HEK293 (cell line): Measurements from ENCODE around the gene EID3.

Experiments
- MYNN ChIP-seq: fragments of 450-650 bp; formaldehyde crosslinking; IDR thresholded peaks from 2 replicates; pipeline ENCODE4 v1.5.1; 2016; ENCODE audit warnings: missing biosample characterization, missing genetic modification characterization, borderline replicate concordance
- YY2 ChIP-seq: fragments of 450-650 bp; formaldehyde crosslinking; IDR thresholded peaks from 2 replicates; pipeline ENCODE4 v1.5.1; 2016; ENCODE audit warnings: missing biosample characterization, missing genetic modification characterization
- ZBTB17 ChIP-seq: fragments of 450-650 bp; formaldehyde crosslinking; IDR thresholded peaks from 2 replicates; pipeline ENCODE4 v1.5.1; 2016; ENCODE audit warnings: missing biosample characterization, missing genetic modification characterization
- ZEB2 ChIP-seq: fragments of 450-650 bp; formaldehyde crosslinking; IDR thresholded peaks from 2 replicates; pipeline ENCODE4 v1.5.1; 2016; ENCODE audit warnings: missing biosample characterization, missing genetic modification characterization
- ZIC2 ChIP-seq: fragments of 450-650 bp; formaldehyde crosslinking; IDR thresholded peaks from 2 replicates; pipeline ENCODE4 v1.5.1; 2016; ENCODE audit warnings: missing biosample characterization, missing genetic modification characterization
- ZNF416 ChIP-seq: fragments of 450-650 bp; formaldehyde crosslinking; IDR thresholded peaks from 2 replicates; pipeline ENCODE4 v1.5.1; 2016; ENCODE audit warnings: missing biosample characterization, missing genetic modification characterization
- ZNF514 ChIP-seq: fragments of 450-650 bp; formaldehyde crosslinking; IDR thresholded peaks from 2 replicates; pipeline ENCODE4 v1.5.1; 2016; ENCODE audit warnings: missing biosample characterization, missing genetic modification characterization
- TF ChIP-seq, protein P1 (sequence below): fragments of 450-650 bp; formaldehyde crosslinking; IDR thresholded peaks from 2 replicates; pipeline ENCODE4 v1.5.1; 2016; ENCODE audit warnings: missing biosample characterization, missing genetic modification characterization
- TF ChIP-seq, protein P2 (sequence below): fragments of 450-650 bp; formaldehyde crosslinking; IDR thresholded peaks from 2 replicates; pipeline ENCODE4 v1.5.1; 2017; ENCODE audit warnings: missing biosample characterization, missing genetic modification characterization
- TF ChIP-seq, protein P3 (sequence below): fragments of 450-650 bp; formaldehyde crosslinking; IDR thresholded peaks from 2 replicates; pipeline ENCODE4 v1.5.1; 2016; ENCODE audit warnings: missing biosample characterization, missing genetic modification characterization
- TF ChIP-seq, protein P4 (sequence below): sonication (generic); formaldehyde crosslinking; IDR thresholded peaks from 2 replicates; pipeline ENCODE4 v1.8.1; 2022; ENCODE audit warnings: mild to moderate bottlenecking, moderate library complexity, missing genetic modification reagents

DNA sequence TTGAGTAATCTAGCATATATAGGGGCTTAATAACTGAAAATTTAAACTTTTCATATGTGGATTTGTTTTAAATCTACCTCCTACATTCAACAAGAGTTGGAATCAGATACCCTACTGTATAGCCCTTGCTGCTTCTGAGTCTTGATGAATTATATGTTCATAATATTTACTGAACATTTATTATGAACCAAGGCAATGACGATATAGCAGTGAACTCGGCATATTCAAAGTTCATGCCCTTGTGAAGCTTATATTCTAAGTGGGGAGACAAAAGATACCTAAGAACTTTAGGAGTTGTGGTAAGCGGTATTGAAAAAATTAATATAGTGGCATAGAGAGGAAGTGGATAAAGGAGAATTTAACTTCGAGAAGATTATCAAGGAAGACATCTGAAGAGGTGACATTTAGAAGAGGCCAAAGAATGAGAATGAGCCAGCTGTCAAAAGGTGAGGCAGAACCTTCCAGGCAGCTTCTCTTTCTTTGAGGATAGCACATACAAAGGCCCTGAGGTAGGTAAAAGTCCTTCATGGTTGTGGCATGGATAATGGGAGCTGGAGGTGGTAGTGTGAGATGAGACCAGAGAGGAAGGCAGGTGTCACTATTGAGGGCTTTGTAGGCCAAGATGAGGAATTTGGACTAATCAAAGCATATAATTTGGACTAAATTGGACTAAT lies 10.2 kb downstream of the EID3 start:
- no peak for TF ChIP-seq MYNN (tag by site-specific recombination)
- TF ChIP-seq, protein P1, sequence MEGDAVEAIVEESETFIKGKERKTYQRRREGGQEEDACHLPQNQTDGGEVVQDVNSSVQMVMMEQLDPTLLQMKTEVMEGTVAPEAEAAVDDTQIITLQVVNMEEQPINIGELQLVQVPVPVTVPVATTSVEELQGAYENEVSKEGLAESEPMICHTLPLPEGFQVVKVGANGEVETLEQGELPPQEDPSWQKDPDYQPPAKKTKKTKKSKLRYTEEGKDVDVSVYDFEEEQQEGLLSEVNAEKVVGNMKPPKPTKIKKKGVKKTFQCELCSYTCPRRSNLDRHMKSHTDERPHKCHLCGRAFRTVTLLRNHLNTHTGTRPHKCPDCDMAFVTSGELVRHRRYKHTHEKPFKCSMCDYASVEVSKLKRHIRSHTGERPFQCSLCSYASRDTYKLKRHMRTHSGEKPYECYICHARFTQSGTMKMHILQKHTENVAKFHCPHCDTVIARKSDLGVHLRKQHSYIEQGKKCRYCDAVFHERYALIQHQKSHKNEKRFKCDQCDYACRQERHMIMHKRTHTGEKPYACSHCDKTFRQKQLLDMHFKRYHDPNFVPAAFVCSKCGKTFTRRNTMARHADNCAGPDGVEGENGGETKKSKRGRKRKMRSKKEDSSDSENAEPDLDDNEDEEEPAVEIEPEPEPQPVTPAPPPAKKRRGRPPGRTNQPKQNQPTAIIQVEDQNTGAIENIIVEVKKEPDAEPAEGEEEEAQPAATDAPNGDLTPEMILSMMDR (tag by site-specific recombination) = no peak
- TF ChIP-seq ZEB2 (tag by site-specific recombination) = no peak
- no peak for TF ChIP-seq YY2 (tag by site-specific recombination)
- no peak for TF ChIP-seq ZBTB17
- TF ChIP-seq, protein P2, sequence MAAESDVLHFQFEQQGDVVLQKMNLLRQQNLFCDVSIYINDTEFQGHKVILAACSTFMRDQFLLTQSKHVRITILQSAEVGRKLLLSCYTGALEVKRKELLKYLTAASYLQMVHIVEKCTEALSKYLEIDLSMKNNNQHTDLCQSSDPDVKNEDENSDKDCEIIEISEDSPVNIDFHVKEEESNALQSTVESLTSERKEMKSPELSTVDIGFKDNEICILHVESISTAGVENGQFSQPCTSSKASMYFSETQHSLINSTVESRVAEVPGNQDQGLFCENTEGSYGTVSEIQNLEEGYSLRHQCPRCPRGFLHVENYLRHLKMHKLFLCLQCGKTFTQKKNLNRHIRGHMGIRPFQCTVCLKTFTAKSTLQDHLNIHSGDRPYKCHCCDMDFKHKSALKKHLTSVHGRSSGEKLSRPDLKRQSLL (tag by site-specific recombination) = no peak
- TF ChIP-seq ZNF514 = no peak
- TF ChIP-seq, protein P3, sequence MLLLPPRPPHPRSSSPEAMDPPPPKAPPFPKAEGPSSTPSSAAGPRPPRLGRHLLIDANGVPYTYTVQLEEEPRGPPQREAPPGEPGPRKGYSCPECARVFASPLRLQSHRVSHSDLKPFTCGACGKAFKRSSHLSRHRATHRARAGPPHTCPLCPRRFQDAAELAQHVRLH = no peak
- TF ChIP-seq, protein P4, sequence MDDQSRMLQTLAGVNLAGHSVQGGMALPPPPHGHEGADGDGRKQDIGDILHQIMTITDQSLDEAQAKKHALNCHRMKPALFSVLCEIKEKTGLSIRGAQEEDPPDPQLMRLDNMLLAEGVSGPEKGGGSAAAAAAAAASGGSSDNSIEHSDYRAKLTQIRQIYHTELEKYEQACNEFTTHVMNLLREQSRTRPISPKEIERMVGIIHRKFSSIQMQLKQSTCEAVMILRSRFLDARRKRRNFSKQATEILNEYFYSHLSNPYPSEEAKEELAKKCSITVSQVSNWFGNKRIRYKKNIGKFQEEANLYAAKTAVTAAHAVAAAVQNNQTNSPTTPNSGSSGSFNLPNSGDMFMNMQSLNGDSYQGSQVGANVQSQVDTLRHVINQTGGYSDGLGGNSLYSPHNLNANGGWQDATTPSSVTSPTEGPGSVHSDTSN (CRISPR knock-in tag) = no peak
- no peak for TF ChIP-seq ZIC2 (tag by site-specific recombination)
- no peak for TF ChIP-seq ZNF416 (tag by site-specific recombination)
